Adipose tissue (tissue), 3 donors: ENCODE measurements around the gene SF3B3. TPM values are rescaled to one million over a fixed set of nuclear protein-coding genes. Genes with fewer than 3 reads are reported as not detected.

Experiments
- H3K27ac ChIP-seq: one replicate; pipeline ENCODE4 v1.5.1; 2013; ENCODE audit warnings: low read depth, low read length
- WGBS, 3 donors: extraction: QIAGEN DNeasy Blood & Tissue Kit; methylation state at CpG; one replicate each; pipeline ENCODE4 v1.1.7; 2013; 5-methylcytosine and 5-hydroxymethylcytosine counted together
- polyA plus RNA-seq, 3 donors: library from polyadenylated mRNA; stranded (reverse); fragments of 200-250 nt; gene quantifications; one replicate each; pipeline ENCODE4 v1.2.3, GENCODE V29; 2013
- donor health status: healthy with polysubstance abuse.
- donor health status: Bipolar disorder and iron deficiency.
- donor health status: healthy.

Gene SF3B3
- 10 to 100 TPM; 45.1 to 66.3 (median 47.5) TPM for polyA plus RNA-seq

DNA sequence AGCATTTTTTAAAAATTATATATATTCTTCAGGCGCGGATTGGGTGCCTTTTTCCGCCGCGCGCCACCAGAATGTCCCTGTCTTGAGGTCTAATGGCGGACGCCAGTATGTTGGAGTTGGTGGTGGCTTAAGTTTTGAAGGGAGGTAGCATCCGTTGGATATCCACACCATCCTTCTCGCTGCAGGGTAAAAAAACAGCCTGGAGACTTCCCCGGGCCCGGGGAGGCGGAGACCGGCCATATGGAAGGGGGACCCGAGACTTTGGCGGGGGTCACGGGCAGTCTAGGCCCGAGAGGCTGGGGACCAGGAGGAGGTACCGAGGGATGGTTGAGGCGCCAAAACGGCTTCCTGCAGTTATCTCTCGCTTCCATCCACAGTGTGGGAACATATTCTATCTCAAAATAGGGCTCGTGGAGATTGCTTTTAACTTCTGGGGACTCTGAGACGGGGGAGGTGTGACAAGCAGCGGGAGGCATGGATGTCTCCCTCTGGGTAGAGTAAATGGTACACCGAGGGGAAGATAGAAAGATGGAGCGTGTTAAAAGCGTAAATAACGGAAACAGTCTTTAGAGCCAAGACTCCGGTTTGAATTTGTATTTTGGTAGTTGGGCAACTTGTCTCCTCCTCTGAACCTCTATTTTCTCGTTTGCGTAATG lies at the start of gene SF3B3:
SF3B3 (plus strand) TSS at position 74 of the 656 bp plus-strand sequence. CDS start 2,841 bp downstream, outside the sequence.
- no peak within 1 kb of the TSS for H3K27ac ChIP-seq
- WGBS, 3 donors, result 0 to 1% (median 0%) methylated on average over 32 of the region's 32 CpGs

DNA sequence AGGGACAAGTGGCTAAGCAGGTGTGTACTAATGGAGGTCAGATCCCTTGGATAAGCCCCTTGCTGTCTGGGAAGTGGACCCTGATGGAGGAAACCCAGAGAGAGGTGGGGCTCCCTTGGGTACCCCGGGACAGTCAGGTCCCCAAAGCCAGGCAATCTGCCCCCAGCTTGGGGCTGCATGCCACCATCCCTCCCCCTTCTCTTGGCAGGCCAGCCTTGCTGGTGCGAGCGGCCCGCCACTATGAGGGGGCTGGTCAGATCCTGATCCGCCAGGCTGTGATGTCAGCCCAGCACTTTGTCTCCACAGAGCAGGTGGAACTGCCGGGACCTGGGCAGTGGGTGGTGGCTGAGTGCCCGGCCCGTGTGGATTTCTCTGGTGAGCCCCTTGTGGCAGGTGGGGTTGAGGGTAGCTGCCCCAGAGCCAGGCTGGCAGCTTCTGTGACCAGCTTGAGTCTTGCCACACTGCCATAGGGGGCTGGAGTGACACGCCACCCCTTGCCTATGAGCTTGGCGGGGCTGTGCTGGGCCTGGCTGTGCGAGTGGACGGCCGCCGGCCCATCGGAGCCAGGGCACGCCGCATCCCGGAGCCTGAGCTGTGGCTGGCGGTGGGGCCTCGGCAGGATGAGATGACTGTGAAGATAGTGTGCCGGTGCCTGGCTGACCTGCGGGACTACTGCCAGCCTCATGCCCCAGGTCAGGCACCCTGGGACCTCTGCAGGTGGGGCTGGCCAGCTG lies 49.1 kb upstream of the SF3B3 start:
- 95% methylated on average over 20 to 22 of the region's 22 CpGs for WGBS, 3 donors
- no peak overlapping the region for H3K27ac ChIP-seq

DNA sequence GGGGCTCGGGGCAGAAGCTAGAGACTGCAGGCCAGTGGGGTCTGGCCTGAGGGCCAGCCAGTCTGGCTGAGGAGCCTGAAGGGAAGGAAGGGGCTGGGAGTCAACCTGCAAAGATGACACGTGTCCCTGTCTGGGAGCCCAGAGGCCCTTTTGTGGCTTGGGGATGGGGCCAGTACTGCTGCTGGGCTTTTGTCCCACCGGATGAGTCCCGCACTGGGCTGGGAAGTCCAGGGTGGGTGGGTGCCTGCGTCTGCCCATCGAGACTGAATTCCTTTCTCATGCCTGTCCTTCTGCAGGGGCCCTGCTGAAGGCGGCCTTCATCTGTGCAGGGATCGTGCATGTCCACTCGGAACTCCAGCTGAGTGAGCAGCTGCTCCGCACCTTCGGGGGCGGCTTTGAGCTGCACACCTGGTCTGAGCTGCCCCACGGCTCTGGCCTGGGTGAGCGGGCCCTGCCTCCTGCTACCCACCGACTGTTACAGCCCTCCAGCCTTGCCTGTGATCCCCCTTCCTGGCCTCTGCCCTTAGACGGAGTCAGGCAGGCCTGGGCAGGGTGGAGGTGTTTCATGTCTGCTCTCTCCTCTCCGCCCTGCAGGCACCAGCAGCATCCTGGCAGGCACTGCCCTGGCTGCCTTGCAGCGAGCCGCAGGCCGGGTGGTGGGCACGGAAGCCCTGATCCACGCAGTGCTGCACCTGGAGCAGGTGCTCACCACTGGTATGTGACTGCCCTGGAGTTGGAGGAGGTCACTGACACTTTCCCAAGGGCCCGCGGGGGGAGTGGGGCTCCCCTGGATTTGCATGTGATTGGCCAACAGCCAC lies 48.4 kb upstream of the SF3B3 start:
- H3K27ac ChIP-seq, result no peak overlapping the region
- WGBS, 3 donors, result 89 to 94% (median 91%) methylated on average over 24 of the region's 24 CpGs

DNA sequence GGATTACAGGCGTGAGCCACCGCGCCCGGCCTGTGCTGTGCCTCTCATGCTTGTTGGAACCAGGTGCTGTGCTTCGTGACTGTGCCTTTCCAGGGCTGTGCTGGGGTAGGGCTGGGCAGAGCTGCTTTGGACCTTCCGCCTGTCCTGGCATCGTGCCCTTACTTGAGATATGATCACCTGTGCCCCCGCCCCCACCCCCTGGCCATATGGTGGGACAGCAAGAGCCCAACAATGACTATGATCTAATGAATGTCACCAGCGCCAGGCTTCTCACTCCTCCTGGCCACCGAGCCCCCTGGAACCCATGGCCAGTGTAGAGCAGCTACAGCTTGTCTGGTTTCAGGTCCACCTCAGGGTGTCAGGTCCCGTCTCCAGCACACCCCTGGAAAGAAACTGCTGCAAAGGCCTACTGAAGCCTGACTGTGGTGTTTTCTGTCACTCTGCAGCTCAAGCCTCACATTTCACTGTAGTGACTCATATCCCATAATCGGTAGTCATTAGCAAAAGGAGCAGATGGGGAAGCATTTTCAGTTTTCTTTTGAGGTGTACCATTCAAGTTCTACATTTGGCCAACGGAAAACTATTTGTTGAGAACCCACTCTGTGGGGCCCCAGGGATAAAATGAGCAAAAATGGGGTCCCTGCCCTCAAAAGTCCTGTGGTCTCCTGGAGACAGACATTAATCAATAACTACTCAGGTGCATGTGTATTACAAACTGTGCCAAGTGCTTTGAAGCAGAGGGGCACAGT lies 47.2 kb upstream of the SF3B3 start:
- H3K27ac ChIP-seq, result no peak overlapping the region
- 84 to 88% (median 87%) methylated on average over 9 to 13 of the region's 13 CpGs for WGBS, 3 donors

- no peak overlapping the region for H3K27ac ChIP-seq
- 87 to 98% (median 90%) methylated on average over 8 of the region's 8 CpGs for WGBS, 3 donors
Observed at GRCh38 chr16:70478169-70478568, 45.4 kb upstream of the SF3B3 start.

DNA sequence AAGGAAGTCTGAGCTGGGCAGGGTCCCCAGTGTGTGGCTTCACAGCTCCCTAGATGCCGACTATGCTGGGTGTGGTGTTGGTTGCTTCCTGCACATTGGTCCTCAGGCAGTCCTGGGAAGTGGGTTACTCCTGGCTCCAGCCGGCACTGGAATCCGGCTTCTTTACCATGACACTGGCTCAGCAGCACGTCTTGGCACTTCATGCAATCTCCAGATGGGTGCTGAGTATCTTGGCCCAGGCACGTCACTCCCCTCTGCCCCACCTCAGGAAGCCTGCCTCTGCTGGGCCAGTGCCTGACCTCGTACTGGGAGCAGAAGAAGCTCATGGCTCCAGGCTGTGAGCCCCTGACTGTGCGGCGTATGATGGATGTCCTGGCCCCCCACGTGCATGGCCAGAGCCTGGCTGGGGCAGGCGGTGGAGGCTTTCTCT lies 44.7 kb upstream of the SF3B3 start:
- H3K27ac ChIP-seq, result no peak overlapping the region
- WGBS, 3 donors, result 41 to 67% (median 51%) methylated on average over 10 of the region's 10 CpGs

DNA sequence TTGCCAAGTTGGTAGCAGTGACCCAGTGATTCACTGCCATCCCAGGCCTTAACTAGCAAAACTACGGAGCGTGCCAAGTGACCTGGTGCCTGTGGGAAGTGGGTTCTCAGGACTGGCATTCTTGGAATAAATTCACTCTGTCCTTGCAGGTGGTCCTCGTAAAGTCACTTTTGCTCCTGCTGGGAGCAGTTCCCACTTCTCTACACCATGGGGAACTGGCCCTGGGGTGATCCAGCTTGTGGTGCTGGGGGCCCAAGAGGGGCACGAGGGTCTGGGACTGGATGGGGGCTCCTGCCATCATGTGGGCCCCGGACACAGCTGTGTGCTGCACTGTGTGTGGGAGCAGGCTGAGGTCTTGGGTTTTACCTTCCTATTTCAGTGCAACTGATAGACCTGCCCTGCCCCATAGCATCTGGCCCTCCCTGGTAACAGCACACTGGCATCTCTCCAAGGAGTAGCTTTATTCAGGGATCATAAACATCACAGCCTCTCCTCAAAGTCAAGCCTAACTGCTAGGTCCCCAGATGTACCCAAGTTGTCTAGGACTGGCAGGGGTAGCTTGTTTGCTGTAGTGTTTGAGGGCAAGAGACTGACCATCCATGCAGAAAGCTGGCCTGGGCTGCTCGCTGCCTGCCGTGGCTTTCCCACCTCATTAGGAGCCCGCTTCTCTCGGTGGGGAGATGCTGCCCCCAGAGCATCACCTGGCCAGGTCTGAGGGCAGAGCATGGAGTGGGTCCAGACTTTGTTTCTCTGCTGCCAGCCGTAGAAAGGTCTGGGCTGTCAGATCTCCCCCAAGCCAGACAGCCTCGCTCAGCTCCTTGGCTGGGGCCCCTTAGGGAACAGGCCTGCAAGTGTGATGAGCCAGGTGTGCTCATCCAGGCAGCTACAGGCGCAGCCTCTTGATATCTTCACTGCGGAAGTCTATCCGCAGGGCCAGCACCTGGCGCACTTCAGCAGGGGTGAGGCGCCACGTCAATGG lies 43.2 kb upstream of the SF3B3 start:
- H3K27ac ChIP-seq, result no peak overlapping the region
- 87 to 93% (median 92%) methylated on average over 17 of the region's 17 CpGs for WGBS, 3 donors

DNA sequence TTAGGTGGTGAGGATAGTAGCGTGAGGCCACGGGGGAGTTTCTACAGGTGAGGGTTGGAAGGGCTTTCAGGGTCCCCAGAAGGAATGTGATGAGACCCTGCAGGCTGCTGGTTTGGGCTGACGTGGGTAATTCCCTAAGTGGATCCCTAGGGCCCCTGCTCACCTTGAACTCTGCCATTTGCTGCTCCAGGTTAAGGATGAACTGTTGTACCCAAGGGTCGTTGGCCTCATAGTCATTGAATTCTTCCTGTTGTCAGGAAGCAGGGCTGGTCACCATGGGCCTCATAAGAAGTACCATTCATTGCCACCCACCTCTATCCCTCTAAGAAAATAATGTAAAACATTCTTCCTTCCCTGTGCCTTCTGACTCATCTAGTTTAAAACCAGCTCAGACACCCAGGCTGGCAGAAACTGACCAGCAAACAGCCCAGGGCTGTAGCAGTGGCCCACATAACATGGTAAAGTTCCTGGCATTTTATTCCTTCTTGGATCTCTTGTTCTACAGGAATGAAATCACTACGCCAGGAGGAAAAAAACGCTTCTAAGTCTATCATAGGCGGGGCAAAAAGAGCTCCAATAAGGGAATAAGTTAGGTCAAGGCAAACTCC lies 41.6 kb upstream of the SF3B3 start:
- WGBS, 3 donors, result 91 to 92% (median 91%) methylated on average over 7 of the region's 7 CpGs
- H3K27ac ChIP-seq, result no peak overlapping the region

DNA sequence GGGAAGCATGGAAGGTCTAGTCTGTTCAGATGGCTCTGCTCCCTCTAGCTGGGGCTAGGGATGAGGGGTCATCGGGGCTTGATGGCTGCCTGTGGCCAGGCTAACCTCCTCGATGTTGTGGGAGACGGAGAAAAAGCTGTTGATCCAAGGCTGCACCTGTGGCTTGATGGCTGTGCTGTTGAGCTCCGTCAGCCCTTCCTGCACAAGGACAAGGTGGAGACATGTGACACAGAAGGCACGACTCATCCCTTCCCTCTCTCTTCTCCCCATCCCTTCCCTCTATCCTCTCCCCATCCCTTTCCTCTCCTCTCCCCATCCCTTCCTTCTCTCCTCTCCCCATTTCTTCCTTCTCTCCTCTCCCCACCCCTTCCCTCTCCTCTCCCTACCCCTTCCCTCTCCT lies 41.0 kb upstream of the SF3B3 start:
- H3K27ac ChIP-seq, result no peak overlapping the region
- 85 to 89% (median 88%) methylated on average over 5 of the region's 5 CpGs for WGBS, 3 donors

DNA sequence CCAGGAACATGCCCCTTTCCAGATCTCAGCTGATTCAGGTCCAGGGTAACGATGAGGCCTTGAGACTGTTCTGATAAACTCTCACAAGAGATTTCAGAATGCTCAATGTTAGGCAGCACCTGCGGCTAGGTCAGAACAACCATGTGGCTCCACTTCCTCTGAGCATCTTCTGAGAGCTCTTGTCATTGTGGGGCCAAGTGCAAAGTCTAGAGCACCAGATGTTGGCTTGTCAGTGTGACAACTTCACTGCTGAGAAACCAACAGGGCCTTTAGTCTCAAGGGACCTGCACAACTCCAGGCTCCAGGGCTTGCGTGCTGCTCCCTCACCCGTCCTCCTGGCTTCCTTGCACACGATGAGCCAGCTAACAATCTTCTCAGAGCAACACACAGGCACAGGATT lies 40.2 kb upstream of the SF3B3 start:
- whole genome bisulfite sequencing, 3 donors, result 78 to 94% (median 90%) methylated on average over 5 of the region's 5 CpGs
- H3K27ac ChIP-seq, result no peak overlapping the region

DNA sequence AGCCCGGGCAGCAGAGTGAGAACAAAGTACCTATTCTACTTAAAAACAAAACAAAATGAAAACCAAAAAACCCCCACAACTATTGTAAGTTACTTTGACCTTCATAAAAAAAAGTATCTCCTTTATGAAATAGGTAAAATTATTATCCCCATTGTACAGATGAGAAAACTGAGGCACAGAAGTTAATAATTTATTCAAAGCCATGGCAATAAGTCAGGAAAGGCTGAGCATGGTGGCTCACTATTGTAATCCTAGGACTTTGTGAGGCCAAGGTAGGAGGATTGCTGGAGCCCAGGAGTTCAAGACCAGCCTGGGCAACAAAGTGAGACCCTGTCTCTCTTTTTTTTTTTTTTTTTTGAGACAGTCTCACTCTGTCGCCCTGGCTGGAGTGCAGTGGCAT lies 38.7 kb upstream of the SF3B3 start:
- 95 to 98% (median 96%) methylated on average over 2 of the region's 2 CpGs for WGBS, 3 donors
- no peak overlapping the region for H3K27ac ChIP-seq

GRCh38 chr16:70490261-70490660 lies 33.4 kb upstream of the SF3B3 start:
- 48 to 82% (median 55%) methylated on average over 6 of the region's 6 CpGs for WGBS, 3 donors
- no peak overlapping the region for H3K27ac ChIP-seq

DNA sequence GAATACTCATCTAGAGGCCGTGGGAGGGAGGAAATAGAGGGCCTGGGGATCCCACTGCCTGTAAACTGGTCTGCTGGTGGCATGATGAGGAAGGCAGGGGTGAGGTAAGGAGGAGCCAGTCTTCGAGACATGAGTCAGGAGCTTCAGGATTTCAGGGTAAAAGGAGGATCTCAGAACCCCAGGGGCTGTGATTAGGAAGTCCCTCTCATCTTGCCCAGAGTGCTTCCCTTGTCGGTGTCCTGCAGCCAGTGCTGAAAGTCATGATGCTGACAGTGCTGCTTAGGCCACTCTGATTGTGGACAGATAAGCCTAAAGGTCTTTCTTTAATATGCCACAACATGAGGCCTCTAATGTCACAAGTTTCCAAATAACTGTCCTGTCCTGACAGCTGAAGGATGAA lies 29.8 kb upstream of the SF3B3 start:
- no peak overlapping the region for H3K27ac ChIP-seq
- WGBS, 3 donors, result 87 to 93% (median 88%) methylated on average over 3 of the region's 3 CpGs

DNA sequence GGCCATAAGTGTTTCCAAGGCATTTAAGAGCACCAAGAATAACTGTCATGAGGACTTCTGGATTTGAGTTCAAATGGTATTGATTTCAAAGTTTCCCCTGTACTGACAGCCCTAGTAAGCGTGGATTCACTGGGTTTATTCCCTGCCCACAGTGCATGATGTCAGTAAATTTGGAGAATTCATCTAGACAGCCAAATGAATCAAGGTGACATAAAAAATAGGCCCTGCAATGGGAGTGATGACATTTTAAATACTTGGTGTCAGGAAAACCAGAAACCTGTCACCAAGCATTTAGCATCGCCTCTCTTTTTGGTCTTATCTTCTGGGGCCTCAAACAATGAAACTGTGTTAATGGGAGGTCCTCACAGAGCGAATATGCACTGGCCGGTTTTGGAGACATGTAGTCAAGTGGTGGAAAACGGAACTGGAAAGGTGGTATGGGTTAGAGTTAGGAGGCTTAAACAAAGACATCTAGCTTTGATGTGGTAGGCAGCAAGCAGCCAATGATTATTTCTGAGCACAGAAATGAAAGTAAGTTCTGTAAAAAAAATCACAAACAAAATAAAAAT lies 29.3 kb upstream of the SF3B3 start:
- 73 to 78% (median 74%) methylated on average over 5 of the region's 5 CpGs for WGBS, 3 donors
- no peak overlapping the region for H3K27ac ChIP-seq

- no peak overlapping the region for H3K27ac ChIP-seq
- 86 to 93% (median 90%) methylated on average over 2 of the region's 2 CpGs for WGBS, 3 donors
Observed at GRCh38 chr16:70494777-70495176, 28.8 kb upstream of the SF3B3 start.

- no peak overlapping the region for H3K27ac ChIP-seq
- 95 to 97% (median 96%) methylated on average over 9 of the region's 9 CpGs for WGBS, 3 donors
Observed at GRCh38 chr16:70495425-70496182, 28.0 kb upstream of the SF3B3 start.
